G401.6 (cell line): ENCODE results near the gene ACTN3.
"Not testable (repeated sequence)": the region's sequence is repeated elsewhere in the genome, so short reads cannot be mapped to it uniquely, and the experiment has no call there.

Experiments
- FAIRE-seq: peaks from 2 replicates; lab custom pipeline; 2012; peaks lifted over from hg19 to GRCh38; lab: Jason Lieb, UNC

ACTN3 gene

DNA sequence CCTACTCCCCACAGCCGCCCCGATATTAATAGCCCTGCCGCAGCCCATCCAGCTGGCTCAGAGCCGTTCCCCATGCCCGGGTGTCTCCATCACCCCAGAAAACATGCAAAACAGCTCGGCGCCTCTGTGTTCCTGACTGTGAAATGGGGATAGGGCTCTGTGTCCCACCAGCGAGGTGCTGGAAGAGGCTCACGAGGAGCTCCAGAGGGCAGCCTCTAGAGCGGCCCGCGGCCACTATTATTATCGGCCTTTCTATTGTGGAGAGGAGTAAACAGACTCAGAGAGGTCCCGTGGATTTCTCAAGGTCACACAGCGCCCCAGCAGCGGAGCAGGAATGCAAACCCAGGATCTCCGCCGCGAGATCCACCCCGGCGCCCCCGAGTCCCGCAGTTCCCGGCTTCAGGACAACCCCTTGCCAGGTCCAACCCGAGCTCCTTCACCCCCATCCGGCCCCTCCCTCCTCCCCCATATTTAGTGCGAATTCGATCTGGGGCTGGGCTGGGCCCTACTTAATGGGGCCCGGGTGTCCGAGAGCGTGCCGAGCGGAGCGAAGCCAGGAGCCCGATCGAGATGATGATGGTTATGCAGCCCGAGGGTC lies at the start of gene ACTN3:
Gene ACTN3 (plus strand): TSS at position 536 of the 598 bp plus-strand sequence. CDS start 35 bp downstream, at position 571.
- FAIRE-seq: peak; percentile 13

DNA sequence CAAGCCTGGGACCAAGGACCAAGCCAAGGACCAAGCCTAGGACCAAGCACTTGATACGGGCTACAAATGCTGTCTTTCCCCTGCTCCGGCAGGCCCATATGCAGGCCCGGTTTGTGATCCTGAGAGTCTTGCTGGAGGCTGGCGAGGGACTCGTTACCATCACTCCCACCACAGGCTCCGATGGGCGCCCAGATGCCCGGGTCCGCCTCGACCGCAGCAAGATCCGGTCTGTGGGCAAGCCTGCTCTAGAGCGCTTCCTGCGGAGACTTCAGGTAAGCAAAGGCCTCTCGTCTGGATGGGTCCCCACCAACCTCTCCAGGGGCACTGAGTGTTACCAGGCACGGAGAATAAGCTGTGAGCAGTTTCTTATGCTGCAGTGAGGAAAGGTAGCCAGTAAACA lies 49.5 kb upstream of the ACTN3 start:
- FAIRE-seq: no peak

DNA sequence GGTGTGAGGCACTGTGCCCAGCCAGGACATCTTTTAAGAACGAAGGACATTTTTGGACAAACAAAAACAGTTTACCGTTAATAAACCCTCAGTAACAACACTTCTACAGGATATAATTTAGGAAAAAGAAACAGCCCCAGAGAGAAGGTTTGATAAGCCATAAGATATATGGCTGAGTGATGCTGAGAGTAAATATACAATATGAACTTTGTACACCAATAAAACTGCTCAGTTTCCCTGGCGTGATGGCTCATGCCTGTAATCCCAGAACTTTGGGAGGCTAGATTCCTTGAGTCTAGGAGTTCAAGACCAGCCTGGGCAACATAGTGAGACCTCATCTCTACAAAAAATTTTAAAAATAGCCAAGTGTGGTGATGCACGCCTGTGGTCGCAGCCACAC lies 48.2 kb upstream of the ACTN3 start:
- FAIRE-seq: no peak

DNA sequence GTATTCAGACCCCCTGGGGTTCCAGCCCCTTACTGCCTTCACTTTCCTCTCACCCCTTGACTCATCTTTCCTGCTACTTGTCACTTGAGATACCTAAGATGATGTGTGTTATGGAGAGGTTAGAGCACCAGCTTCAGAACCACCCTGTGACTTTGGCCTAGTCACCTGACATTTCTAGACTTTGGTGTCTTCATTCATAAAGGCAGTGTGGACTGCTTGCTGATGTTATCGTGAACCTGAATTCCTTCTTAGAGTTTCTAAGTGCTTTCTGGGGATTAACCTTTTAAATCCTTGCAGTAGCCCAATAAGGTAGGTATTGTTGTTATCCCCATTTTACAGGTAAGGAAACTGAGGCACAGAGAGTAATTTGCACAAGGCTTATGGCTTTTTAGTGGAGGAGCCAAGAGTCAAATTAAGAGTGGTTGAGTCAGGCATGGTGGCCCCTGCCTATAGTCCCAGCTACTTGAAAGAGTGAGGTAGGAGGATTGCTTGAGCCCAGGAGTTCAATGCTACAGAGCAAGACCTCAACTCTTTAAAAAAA lies 41.4 kb upstream of the ACTN3 start:
- no peak for FAIRE-seq

DNA sequence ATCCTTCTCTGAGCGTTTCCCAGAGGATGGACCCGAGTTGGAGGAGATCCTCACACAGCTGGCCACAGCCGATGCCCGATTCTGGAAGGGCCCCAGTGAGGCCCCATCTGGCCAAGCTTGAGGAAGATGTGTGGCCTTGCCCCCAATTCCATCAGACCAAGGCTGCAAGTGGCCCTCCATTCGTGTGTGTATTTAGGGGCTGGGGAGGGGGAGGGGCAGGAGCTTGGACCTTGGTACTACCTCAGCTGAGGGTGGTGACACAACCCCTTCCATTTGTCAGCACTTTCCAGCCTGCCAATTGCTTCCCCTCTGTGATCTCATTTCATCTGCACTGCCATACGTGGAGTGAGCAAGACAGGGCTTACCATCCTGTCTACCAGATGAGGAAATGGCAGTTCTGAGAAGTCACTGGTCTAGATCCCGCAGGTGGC lies 37.6 kb upstream of the ACTN3 start:
- no peak for FAIRE-seq

DNA sequence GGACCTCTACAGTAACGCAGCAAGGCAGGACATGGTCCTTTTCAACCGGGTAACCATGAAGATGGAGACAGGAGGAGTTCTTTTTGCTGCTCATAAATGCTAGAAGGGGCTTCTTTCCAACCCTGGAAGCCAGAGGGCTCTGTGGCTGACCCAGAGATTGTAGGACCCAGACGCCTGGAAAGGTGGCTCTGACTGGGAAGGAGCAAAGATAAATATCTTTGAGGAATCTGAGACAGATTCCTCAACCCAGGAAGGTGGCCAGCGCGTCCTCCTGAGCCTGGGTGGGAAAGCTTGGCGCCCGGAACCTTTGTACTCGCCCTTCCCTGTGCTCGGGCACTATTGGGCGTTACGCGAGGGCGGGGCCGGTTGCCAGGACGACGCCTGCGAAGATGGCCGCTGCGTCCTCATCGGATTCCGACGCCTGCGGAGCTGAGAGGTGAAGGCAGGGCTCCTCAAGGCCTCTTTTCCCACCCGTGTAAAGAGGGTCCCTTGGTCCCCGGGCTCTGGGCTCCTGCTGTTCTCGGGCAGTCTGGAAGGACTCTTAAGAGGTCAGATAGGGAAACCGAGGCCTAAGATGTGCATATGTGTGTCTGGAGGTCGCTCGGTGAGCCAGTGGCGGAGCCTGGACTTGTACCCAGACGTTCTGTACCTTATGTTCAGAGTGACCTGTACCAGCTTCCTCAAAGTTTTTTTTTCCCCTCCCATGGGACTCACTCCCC lies 36.3 kb upstream of the ACTN3 start, which contains the start of gene BBS1:
Gene BBS1 (plus strand): TSS at position 365 of the 719 bp plus-strand sequence. CDS start 25 bp downstream, at position 390.
- FAIRE-seq: peak; percentile 11

DNA sequence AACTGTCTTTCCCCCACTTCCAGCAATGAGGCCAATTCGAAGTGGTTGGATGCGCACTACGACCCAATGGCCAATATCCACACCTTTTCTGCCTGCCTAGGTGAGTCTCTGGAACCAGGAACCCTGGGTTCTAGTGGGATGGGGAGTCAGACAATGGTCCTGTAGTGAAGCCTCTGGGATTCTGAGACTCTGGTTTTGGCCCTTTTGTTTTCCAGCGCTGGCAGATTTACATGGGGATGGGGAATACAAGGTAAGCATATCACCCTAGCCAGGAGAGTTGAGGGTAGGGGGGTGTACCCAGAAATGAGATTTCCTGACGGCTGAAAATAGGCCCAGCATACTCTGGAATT lies 35.7 kb upstream of the ACTN3 start:
- FAIRE-seq: no peak

DNA sequence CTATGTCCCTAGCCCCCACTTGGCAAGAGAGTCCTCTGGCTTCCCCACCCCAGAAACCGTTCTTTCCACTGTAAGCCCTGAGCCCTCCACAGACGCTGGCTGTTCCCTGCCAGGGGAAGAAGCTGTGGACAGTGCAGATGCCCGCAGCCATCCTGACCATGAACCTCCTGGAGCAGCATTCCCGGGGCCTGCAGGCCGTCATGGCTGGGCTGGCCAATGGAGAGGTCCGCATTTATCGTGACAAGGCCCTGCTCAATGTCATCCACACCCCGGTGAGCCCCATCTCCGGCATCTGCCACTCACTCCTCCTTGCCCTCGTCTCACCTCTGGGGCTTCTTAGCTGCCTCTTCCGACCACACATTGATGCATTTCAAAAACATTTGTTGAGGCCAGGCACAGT lies 23.1 kb upstream of the ACTN3 start:
- FAIRE-seq: no peak

DNA sequence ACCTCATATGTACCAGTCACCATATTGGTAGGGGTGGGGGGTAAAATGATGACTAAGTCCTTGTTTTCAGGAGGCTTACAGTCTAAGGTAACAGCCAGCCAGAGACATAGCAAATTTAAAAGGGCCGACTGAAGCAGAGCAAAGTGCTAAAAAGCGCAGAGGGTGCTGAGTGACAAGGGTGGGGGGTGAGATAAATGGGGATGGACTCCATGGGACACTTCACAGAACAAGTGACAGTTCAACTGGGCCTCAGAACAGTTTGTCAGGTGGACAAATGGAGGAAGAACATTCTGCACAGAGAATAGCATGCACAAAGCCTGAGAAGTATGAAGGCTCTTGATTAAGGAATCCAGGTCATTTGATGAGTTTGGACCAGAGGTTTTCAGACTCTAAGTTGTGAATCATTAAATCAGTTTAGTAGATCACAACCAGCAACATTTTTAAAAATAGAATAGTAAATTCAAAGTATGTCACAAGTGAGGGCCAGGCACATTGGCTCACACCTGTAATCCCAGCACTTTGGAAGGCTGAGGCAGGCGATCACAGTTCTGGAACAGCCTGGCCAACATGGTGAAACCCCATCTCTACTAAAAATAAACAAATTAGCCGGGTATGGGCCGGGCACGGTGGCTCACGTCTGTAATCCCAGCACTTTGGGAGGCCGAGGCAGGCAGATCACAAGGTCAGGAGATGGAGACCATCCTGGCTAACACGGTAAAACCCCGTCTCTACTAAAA lies 22.2 kb upstream of the ACTN3 start:
- no peak for FAIRE-seq

DNA sequence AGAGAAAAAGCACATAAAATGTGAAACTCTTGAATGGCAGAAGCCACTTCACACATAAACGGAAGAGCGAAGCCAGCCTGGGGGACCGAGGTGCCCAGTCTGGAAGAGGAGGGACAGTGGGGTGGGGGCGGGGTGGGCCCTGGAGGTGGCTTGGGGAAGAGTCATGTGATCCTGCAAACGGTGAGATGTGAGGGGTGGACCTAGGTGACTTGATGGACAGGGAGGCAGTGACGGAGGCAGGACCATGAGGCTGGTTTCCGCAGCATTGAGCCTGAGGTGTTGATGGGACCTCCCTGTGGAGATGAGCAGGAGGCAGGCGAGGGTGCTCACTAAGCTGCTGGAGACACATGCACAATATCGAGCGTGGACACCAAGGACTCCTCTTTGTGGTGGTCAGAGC lies 17.6 kb upstream of the ACTN3 start:
- FAIRE-seq: no peak

DNA sequence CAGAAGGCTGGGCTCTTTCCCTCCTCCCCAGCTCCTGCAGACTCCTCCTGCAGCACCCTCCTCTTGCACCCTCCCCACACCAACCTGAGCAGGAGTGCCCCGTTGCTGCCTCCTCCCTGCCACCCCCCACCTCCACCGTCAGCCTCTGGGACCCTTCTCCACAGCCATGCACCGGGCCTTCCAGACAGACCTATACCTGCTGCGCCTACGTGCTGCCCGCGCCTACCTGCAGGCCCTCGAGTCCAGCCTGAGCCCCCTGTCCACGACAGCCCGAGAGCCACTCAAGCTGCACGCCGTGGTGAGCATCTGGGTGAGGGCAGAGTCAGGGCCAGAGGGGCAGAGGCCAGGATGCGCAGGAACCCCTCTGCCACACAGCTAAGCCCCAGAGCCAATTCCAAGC lies 17.0 kb upstream of the ACTN3 start:
- no peak for FAIRE-seq

DNA sequence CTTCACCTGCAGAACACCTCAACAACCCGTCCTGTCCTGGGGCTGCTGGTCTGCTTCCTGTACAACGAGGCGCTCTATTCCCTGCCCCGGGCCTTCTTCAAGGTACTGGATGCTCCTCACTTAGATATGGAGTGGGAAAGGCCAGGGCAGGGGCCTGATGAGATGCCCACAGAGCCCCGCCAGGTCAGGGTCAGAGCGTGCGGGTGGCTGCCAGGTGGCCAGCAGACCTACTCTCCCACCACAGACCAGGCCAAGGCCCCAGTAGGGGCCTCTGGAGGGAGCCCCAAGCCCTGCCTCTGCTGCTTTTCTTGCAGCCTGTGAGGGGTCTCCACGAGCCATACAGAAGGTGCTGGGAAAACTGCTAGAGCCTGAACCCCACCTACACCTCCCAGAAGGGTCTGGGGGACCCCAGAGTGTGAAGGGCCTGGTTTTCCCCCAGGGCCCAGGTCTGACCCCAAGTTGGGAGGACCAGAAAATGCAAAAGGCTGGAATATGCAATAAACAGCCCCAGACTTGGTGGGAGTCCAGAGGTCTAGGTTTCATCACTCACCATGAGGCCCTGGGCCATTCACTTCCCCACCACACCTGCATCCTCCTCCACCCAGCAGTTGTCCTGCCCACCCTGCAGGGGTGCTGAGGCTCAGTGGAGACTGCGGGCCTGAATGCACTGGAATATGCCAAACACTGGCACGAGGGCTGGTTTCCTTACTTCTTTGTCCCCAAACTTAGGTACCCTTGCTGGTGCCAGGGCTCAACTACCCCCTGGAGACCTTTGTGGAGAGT lies 15.6 kb upstream of the ACTN3 start:
- no peak for FAIRE-seq

DNA sequence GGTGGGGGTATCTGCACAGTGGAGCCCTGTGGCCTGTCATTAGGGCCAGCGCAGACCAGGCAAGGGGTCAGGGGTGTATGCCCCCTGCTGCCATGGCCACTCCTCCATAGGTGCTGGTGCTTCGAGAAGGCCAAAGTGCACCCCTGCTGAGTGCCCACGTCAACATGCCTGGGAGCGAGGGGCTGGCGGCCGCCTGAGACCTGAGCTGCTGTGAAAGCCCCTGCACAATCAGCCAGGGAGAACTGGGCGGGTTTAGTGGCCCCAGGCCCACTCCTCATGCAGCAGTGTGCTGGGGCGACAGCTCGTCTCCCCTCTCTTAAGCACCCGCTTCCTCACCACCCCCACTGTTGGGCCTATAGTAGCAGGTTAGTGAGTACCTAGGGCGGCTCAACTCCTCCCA lies 14.9 kb upstream of the ACTN3 start:
- FAIRE-seq: no peak

DNA sequence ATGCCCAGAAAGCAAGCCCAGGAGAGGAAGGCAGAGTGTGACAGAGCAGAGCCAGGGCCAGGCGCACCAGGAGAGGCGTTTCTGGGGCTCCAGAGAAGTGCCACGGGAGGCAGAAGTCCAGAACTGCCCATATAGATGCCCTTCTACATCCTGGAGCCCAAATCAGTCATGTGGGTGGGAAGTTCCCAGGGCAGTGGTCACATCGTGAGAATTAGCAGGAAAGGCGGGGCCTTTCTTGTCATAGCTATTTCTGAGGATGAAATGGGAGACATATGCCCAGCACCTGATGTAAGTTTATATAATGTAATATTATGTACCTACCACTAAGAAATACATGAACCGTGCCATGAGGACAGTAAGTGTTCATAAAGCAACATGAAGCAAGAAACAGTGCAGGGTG lies 13.9 kb upstream of the ACTN3 start:
- no peak for FAIRE-seq

DNA sequence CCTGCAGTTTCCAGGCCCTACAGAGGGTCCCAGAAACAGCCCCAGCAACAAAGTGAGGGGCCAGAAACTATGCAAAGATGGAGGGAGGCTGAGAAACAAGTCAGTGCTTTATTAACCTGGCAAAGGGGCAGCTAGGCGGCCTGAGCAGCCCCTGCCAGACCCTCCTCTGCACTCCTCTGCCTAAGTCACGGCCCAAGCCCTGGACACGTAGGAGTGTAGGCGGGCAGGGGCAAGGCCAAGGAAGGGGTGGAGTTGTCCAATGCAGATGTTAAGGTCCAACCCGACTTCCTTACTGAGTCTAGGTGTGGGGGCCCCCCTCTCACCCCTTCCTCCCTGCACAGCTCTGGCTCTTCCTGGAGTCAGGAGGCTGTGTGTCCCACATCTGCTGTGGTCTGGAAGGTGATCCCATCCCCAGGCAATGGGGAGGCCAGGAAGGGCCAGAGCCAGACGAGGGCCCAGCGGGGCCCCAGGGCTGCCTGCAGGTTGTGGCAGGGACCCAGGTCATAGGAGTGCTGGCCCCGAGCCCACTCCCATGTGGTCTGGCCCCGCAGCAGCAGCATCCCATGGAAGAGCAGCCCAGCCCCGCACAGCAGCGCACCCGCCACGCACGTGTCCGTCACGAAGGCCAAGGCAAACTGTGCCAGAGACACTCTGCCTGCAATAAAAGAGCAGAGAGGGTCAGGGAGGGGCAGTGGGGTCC lies 7.4 kb upstream of the ACTN3 start:
- no peak for FAIRE-seq

DNA sequence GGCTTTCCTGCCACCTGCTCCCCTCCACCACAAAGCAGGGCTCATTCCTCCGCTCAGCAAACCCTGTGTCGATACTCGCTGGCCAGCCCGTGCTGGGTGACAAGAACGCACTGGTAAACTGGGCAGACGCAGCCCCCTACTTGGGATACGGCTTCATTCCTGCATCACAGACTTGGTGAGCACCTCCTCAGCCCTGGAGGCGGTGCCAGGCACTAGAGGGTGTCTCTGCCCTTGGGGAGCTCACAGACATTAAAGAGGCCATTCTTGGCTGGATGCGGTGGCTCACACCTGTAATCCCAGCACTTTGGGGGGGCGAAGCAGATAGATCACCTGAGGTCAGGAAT lies 6.9 kb upstream of the ACTN3 start:
- no peak for FAIRE-seq

DNA sequence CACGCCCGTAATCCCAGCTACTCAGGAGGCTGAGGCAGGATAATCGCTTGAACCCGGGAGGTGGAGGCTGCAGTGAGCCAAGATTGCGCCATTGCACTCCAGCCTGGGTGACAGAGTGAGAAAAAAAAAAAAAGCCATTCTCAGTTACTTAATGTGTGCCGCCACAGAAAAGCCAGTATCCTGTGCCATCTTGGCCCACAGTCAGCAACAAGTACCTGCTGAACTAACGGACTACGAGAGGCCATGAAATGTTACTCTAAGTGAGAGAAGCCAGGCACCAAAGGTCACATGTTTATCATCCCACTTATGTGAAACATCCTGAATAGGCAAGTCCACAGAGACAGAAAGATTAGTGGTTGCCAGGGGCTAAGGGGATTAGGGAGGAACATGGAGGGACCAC lies 6.1 kb upstream of the ACTN3 start:
- not testable (repeated sequence) for FAIRE-seq

DNA sequence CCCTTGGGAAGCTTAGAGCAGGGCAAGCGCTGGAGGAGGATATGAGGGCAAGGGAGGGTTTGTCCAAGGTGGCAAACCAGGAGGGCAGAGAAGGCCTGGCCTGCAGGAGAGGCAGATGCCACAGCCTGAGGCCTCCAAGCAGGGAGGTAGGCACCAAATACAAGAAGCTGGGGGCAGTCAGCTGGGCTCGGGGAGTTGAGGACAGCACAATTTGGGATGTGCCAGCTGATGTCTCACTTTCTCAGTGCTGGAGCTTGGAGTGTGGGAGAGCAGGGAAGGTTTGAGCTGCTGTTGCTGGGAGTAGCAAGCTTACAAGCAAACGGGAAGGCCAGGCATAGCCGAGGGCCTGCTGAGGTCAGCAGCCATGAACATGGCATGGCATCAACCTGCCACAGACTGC lies 4.8 kb upstream of the ACTN3 start:
- no peak for FAIRE-seq

DNA sequence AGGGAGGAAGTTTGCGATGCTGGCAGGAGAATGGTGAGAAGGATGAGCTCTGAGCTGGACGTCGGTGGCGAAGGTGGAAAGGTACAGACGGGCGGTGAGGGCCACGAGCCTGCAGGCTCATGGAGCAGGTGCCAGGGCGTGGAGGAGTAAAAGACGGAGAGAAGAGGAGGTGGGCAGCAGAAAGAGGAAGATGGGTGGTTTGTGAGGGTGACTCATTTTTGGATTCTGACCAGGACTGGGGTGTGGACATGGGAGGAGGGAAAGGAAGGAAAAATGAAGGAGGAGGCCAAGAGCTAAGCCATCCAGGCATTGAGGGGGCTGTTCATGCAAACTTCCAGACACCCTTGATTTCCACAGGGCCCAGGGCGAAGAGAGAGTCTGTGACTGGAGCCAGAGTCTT lies 4.3 kb upstream of the ACTN3 start:
- FAIRE-seq: no peak

DNA sequence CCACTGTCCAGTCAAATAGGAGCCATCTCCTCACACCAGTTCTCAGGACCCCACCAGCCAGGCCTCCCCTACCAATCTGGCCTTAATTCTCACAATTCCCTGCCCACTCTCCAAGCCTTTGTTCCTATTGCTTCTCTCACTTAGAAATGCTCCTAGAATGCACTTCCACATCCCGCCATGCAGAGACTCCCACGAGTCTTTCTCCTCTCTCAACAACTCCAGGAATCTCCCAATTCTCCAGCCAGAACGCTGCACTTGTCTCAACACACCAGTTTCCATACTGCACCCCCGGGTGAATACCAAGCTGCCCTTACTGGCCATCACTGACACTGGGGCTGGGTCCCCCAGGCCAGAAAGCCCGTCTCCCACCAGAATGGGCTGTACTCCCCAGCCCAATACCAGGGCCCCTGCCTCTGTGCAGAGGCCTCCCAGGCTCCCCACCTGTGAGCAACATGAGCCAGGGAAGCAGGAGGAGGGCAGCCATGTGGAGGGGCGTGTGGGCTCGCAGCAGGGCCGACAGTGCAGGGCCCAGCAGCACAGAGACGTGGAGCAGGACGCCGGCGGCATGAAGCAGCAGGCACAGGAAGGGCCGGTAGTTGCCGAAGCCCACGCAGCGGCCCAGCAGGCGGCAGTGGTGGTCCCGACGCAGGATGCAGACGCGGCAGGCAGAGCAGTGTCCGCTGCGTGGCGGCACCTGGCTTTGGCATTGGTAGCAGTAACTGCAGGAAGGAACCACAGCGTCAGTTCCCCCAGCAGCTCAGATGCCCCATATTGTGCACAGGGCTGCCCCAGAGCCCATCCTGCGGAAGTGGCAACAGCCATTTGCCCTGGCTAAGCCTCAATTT lies 3.2 kb upstream of the ACTN3 start:
- FAIRE-seq: peak; percentile 49

DNA sequence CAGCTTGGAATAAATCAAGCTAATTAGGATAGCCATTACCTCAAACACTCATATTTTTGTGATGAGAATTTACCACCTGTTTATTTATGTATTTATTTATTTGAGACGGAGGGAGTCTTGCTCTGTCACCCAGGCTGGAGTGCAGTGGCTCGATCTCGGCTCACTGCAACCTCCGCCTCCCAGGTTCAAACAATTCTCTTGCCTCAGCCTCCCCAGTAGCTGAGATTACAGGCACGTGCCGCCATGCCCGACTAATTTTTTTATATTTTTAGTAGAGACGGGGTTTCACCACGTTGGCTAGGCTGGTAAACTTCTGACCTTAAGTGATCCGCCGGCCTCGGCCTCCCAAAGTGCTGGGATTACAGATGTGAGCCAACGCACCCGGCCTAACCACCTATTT lies 1.8 kb upstream of the ACTN3 start:
- not testable (repeated sequence) for FAIRE-seq
